SK-N-MC (cell line): ENCODE results near the gene TAS2R10.

ENCODE experiments used
- EZH2 ChIP-seq: fragments of 200-600 bp; sonication (generic); IDR thresholded peaks from one replicate; pipeline ENCODE4 v1.6.1; 2017; ENCODE audit warnings: antibody characterized with exemption
- FOXP2 ChIP-seq: optimal IDR thresholded peaks from 2 replicates; pipeline ENCODE3; 2011; ENCODE audit warnings: mild to moderate bottlenecking, moderate library complexity; ENCODE audit not compliant: insufficient read depth; ENCODE audit errors: extremely low read length, control extremely low read depth
- POLR2AphosphoS5 ChIP-seq: IDR thresholded peaks from 2 replicates; pipeline ENCODE4 v1.6.1; 2012; ENCODE audit warnings: mild to moderate bottlenecking, low read depth, low read length, borderline replicate concordance

GRCh38 chr12:10824957-10825356 is 1.2 kb downstream of the TAS2R10 start:
- no peak for TF ChIP-seq POLR2AphosphoS5
- no peak for TF ChIP-seq EZH2
- no peak for TF ChIP-seq FOXP2
